ACC112 (cell line): ENCODE data around the gene CPN1.
"Not testable (repeated sequence)": the region's sequence is repeated elsewhere in the genome, so short reads cannot be mapped to it uniquely, and the experiment has no call there.

Experiments
- H2AFZ ChIP-seq: fragments of 200-600 bp; sonication (generic); one replicate; pipeline ENCODE4 v1.6.0; 2017; ENCODE audit warnings: antibody characterized with exemption, low read length; ENCODE audit not compliant: unreplicated experiment
- H3K27ac ChIP-seq: fragments of 200-600 bp; sonication (generic); 2 replicates; pipeline ENCODE4 v1.5.1; 2014; ENCODE audit warnings: low read depth, mild to moderate bottlenecking, antibody characterized with exemption, low read length, moderate library complexity
- H3K27me3 ChIP-seq: fragments of 200-600 bp; sonication (generic); 2 replicates; pipeline ENCODE4 v1.6.1; 2014; ENCODE audit warnings: mild to moderate bottlenecking, antibody characterized with exemption, low read length, moderate library complexity, mixed read lengths; ENCODE audit not compliant: insufficient read depth
- H3K36me3 ChIP-seq: fragments of 200-600 bp; sonication (generic); 2 replicates; pipeline ENCODE4 v1.6.1; 2016; ENCODE audit warnings: mild to moderate bottlenecking, antibody characterized with exemption, low read length, moderate library complexity, mixed read lengths; ENCODE audit not compliant: insufficient read depth
- H3K4me1 ChIP-seq: fragments of 200-600 bp; sonication (generic); one replicate; pipeline ENCODE4 v1.6.1; 2016; ENCODE audit warnings: low read length, mixed read lengths; ENCODE audit not compliant: insufficient read depth, unreplicated experiment, control insufficient read depth
- H3K4me3 ChIP-seq: fragments of 200-600 bp; sonication (generic); 2 replicates; pipeline ENCODE4 v1.5.1; 2014; ENCODE audit warnings: mild to moderate bottlenecking, low read depth, low read length
- H3K79me2 ChIP-seq: fragments of 200-600 bp; sonication (generic); one replicate; pipeline ENCODE4 v1.6.0; 2016; ENCODE audit warnings: low read length; ENCODE audit not compliant: control insufficient read depth, unreplicated experiment, insufficient read depth

Gene CPN1

DNA sequence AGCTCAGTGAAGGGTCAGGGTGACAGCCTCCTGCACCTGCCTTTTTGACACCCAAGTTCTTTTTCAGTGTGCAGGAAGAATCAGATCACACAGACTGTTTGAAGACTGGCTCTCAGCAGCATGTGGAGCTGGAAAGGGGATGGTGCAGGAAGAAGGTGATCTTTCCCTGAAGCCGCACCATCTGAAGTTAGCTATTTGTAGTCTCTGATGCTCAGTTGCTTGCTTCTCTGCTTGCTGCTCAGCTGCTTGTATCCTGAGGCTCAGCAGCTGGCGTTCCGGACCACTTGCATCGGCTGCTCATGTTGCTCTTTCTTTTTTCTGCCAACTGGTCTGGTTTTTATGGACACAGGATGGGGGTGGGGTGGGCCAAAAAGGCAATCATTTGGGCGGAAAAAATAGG lies 56.1 kb downstream of the CPN1 start:
- Histone ChIP-seq H3K4me1 (no peaks in the 10 kb centered on the region), H3K79me2 (no peaks in the 10 kb centered on the region), H3K4me3 (no peak overlapping the region), H3K27me3 (no peaks in the 10 kb centered on the region), H2AFZ (no peak overlapping the region), H3K27ac (no peak overlapping the region), H3K36me3 (no peaks in the 10 kb centered on the region)

DNA sequence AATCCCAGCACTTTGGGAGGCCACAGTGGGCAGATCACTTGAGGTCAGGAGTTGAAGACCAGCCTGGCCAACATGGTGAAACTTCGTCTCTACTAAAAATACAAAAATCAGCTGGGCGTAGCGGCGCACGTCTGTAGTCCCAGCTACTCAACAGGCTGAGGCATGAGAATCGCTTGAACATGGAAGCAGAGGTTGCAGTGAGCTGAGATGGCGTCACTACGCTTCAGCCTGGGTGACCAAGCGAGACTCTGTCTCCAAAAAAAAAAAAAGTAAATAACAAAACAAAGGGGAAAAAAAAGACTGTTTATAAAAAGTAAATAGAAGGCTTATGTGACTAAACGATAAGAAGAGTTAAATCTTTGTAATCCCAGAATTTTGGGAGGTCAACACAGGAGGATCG lies 56.9 kb downstream of the CPN1 start:
- no peaks in the 10 kb centered on the region for H3K36me3 ChIP-seq
- H3K4me3 ChIP-seq, result no peak overlapping the region
- no peaks in the 10 kb centered on the region for H3K27me3 ChIP-seq
- H3K79me2 ChIP-seq, result no peaks in the 10 kb centered on the region
- H3K4me1 ChIP-seq, result no peaks in the 10 kb centered on the region
- no peak overlapping the region for H3K27ac ChIP-seq
- H2AFZ ChIP-seq, result no peak overlapping the region

DNA sequence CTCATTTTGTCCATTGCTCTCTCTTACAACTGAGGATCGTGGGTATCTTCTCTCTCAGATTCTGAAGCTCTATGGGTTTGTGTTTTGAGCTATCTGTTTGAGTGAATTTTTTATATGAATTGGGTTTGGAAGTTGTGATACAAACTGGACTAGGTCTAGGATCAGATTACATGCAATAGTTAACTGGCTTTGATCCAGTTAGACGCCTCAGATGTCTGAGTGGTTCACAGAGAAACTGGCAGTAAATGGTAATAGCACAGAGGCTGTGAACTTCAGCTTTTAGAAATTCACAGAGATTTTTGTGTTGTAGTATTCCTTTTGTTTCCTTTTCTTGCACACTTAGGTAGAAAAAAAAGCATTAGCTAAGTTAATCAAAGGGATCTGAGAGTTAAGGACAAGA lies 59.3 kb downstream of the CPN1 start:
- H3K4me3 ChIP-seq, result no peak overlapping the region
- H3K4me1 ChIP-seq, result no peaks in the 10 kb centered on the region
- H3K27ac ChIP-seq, result no peak overlapping the region
- no peak overlapping the region for H2AFZ ChIP-seq
- no peaks in the 10 kb centered on the region for H3K27me3 ChIP-seq
- H3K79me2 ChIP-seq, result no peaks in the 10 kb centered on the region
- no peaks in the 10 kb centered on the region for H3K36me3 ChIP-seq

DNA sequence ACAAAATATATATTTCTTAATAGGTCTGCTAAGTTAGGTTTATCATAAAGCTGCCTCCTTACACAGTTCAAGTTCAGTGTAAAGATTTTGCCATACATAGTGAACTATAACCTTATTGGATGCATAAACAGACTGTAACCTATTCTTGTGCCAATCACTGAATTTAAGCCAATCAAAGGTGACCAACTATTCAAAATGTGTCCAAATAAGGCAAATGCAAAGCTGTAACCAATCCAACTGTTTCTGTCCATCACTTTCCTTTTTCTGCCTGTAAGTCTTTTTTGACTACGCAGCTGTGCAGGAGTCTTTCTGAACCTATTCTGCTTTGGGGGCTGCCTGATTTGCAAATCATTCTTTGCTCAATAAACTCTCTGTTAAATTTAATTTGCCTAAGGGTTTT lies 60.3 kb downstream of the CPN1 start:
- no peaks in the 10 kb centered on the region for H3K79me2 ChIP-seq
- H3K4me1 ChIP-seq, result no peaks in the 10 kb centered on the region
- H2AFZ ChIP-seq, result no peak overlapping the region
- H3K4me3 ChIP-seq, result no peak overlapping the region
- no peaks in the 10 kb centered on the region for H3K27me3 ChIP-seq
- H3K36me3 ChIP-seq, result no peaks in the 10 kb centered on the region
- H3K27ac ChIP-seq, result no peak overlapping the region

DNA sequence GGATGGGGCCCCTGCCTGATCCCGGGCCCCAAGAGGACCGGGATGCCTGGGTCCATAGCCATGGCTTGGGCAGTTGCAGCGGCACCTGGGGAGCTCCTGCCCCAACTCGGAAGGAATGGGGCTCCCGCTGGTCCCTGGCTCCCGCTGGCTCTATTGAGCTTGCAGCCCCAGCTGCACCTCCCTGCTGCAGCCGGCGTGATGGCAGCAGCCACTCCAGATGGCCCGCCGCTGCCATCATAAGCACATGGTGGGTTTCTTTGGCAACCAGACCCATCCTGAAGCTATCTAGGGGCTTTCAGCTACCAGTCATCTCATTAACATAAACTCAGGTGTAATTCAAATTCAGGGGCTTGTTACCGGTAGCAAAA lies 60.8 kb downstream of the CPN1 start:
- Histone ChIP-seq H3K27me3 (no peaks in the 10 kb centered on the region), H3K79me2 (no peaks in the 10 kb centered on the region), H3K4me1 (no peaks in the 10 kb centered on the region), H3K36me3 (no peaks in the 10 kb centered on the region), H3K4me3 (no peak overlapping the region), H2AFZ (no peak overlapping the region), H3K27ac (no peak overlapping the region)

DNA sequence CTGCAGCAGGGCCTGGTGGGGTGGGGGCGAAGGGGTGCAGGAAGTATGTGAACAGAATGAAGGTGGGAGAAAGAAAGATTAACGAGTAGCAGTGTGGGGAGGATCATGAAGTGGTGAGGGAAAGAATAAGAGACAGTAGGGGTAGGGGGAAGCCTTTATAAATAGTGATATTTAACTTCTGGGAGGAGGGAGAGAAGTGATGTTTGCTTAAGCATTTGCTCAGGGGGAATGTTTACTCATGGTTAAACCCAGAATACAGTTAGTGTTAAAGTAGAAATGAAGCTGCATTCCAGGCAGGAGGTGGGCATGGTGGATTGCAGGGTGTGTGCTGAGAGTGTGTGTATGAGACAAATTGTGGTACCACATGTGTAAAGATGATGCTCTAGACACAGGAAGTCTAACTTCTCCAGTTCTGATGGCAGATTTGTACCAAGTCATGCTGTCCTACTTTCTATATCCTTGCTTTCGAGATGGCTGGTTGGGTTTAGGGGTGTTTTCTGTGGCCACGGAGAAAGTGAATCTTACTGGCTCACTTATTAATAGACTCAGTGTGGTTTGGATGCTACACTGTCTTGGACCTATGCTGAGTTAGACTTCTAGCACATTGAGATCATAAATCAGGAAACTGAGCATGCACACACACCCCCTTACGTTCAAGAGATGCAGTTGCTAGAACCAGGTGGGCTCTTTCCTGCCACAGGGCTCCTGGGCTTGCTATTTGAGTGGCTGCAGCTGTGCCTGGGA lies 61.4 kb downstream of the CPN1 start:
- no peak overlapping the region for H2AFZ ChIP-seq
- no peak overlapping the region for H3K4me3 ChIP-seq
- H3K27ac ChIP-seq, result no peak overlapping the region
- H3K36me3 ChIP-seq, result no peaks in the 10 kb centered on the region
- no peaks in the 10 kb centered on the region for H3K27me3 ChIP-seq
- no peaks in the 10 kb centered on the region for H3K4me1 ChIP-seq
- no peaks in the 10 kb centered on the region for H3K79me2 ChIP-seq

DNA sequence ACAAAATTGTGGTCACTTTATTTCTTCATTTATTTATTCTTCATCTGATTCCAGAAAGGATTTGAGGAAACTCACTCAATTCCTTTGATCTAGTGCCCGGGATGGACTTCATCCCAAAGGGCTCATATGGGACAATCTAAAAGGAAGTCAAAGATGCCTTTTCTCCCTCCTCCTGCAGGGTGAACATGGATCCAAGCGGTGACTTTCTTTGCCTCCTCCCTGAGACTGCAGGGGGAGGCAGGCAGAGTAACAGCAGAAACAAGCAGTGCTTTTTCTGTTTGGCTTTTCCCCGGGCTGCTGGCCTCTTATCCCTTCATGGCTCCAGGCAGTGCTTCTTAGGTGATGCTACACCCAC lies 61.9 kb downstream of the CPN1 start:
- H3K27me3 ChIP-seq, result no peaks in the 10 kb centered on the region
- H3K36me3 ChIP-seq, result no peaks in the 10 kb centered on the region
- no peak overlapping the region for H3K27ac ChIP-seq
- no peaks in the 10 kb centered on the region for H3K79me2 ChIP-seq
- H3K4me3 ChIP-seq, result no peak overlapping the region
- no peaks in the 10 kb centered on the region for H3K4me1 ChIP-seq
- no peak overlapping the region for H2AFZ ChIP-seq

DNA sequence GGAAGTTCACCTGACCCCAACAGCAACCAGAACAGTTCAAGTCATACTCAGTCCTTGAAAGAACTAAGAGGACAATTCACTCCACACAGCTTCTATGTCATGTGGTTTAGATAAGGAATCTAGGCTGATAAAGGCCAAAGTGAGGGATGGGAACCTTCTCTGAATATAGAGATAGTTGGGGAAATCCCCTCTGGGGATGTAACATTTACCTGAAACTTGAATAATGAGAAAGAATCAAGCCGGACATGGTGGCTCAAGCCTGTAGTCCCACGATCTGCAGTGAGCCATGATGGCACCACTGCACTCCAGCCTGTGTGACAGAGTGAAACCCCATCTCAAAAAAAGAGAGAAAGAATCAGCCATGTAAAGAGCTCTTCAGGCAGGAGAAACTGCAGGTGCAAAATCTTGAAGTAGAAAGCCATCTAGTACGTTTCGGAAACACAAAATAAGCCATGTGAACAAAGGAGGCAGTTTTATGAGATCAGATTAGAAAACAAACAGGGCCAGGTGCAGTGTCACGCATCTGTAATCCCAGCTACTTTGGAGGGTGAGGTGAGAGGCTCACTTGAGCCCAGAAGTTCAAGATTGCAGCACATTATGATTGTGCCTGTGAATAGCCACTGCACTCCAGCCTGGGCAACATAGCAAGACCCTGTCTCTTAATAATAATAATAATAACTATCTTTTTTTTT lies 67.5 kb downstream of the CPN1 start:
- Histone ChIP-seq H3K4me3 (no peak overlapping the region), H3K79me2 (peaks cover 3% of the 10 kb centered on the region), H3K36me3 (no peaks in the 10 kb centered on the region), H2AFZ (no peak overlapping the region), H3K27ac (no peak overlapping the region), H3K4me1 (no peaks in the 10 kb centered on the region), H3K27me3 (no peaks in the 10 kb centered on the region)

DNA sequence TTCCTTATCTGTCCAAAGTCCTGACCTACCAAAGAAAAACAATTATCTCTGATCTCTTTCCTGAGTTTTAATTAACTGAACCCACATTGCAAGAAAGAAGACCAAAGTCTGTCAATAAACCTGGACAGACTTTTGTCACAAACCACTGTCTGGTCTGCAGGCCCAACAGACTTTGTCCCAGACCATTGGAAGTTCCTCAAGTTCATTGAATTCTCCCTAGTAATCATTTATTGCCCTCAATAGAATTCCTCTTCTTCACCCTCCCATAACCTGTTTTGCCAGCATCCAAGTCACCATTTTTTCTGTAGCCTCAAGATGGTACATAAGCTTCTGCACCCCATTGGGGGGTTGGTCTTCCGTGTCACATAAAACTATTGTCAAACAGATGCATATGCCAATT lies 68.0 kb downstream of the CPN1 start:
- Histone ChIP-seq H3K4me3 (no peak overlapping the region), H3K79me2 (peaks cover 9% of the 10 kb centered on the region), H3K4me1 (no peaks in the 10 kb centered on the region), H2AFZ (no peak overlapping the region), H3K27me3 (no peaks in the 10 kb centered on the region), H3K36me3 (no peaks in the 10 kb centered on the region), H3K27ac (no peak overlapping the region)

DNA sequence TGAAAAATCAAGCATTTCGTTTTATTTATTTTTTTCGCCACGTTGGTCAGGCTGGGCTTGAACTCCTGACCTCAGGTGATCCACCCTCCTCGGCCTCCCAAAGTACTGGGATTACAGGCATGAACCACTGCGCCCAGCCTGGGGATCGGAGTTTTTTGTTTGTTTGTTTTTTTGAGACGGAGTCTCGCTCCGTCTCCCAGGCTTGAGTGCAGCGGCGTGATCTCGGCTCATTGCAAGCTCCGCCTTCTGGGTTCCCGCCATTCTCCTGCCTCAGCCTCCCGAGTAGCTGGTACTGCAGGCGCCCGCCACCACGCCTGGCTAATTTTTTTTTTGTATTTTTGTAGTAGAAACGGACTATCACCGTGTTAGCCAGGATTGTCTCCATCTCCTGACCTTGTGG lies 69.8 kb downstream of the CPN1 start:
- not testable (repeated sequence) for H3K4me1 ChIP-seq, H3K27me3 ChIP-seq, H2AFZ ChIP-seq, H3K27ac ChIP-seq, H3K36me3 ChIP-seq, H3K4me3 ChIP-seq
- H3K79me2 ChIP-seq, result peaks cover 26% of the 10 kb centered on the region
